Esophagus (tissue), 2 donors: ENCODE measurements around the gene COLEC11. TPM values are rescaled to one million over a fixed set of nuclear protein-coding genes. Genes with fewer than 3 reads are reported as not detected.
"Not testable (repeated sequence)": the region's sequence is repeated elsewhere in the genome, so short reads cannot be mapped to it uniquely, and the experiment has no call there.

ENCODE experiments used
- H3K27ac ChIP-seq, 2 donors: one replicate each; pipeline ENCODE4 v1.5.1; 2013; ENCODE audit warnings: low read depth in 2 of 2, mild to moderate bottlenecking in 2 of 2, inconsistent platforms in 1 of 2, low read length in 1 of 2, moderate library complexity in 1 of 2
- H3K27me3 ChIP-seq, 2 donors: one replicate each; pipeline ENCODE4 v1.6.1; 2013; ENCODE audit warnings: low read length in 2 of 2, control low read depth in 1 of 2, mild to moderate bottlenecking in 1 of 2; ENCODE audit not compliant: insufficient read depth in 2 of 2, control insufficient read depth in 1 of 2
- H3K36me3 ChIP-seq, 2 donors: one replicate each; pipeline ENCODE4 v1.6.1; 2013; ENCODE audit warnings: low read length in 1 of 2; ENCODE audit not compliant: control insufficient read depth in 2 of 2, insufficient read depth in 2 of 2
- H3K4me1 ChIP-seq, 2 donors: one replicate each; pipeline ENCODE4 v1.6.1; 2013; ENCODE audit warnings: low read length in 1 of 2; ENCODE audit not compliant: control insufficient read depth in 2 of 2, insufficient read depth in 2 of 2
- H3K4me3 ChIP-seq, 2 donors: one replicate each; pipeline ENCODE4 v1.5.1; 2013; ENCODE audit warnings: low read length in 2 of 2, mild to moderate bottlenecking in 2 of 2, low read depth in 1 of 2, moderate library complexity in 1 of 2
- H3K9me3 ChIP-seq, 2 donors: one replicate each; pipeline ENCODE4 v1.6.1; 2013; ENCODE audit warnings: mild to moderate bottlenecking in 2 of 2, low read depth in 1 of 2, low read length in 1 of 2, moderate library complexity in 1 of 2; ENCODE audit not compliant: control insufficient read depth in 2 of 2, insufficient read depth in 1 of 2
- WGBS, 2 donors: extraction: QIAGEN DNeasy Blood & Tissue Kit; methylation state at CpG; one replicate each; pipeline ENCODE4 v1.1.7; 2013; 5-methylcytosine and 5-hydroxymethylcytosine counted together
- polyA plus RNA-seq, 2 donors: library from polyadenylated mRNA; stranded (reverse); fragments of 200-250 nt; gene quantifications; one replicate each; pipeline ENCODE4 v1.2.3, GENCODE V29; 2013
- donor health status: healthy with polysubstance abuse.
- donor health status: Bipolar disorder and iron deficiency.

Gene COLEC11
- polyA plus RNA-seq, 2 donors, result 0.43 to 1.3 TPM

DNA sequence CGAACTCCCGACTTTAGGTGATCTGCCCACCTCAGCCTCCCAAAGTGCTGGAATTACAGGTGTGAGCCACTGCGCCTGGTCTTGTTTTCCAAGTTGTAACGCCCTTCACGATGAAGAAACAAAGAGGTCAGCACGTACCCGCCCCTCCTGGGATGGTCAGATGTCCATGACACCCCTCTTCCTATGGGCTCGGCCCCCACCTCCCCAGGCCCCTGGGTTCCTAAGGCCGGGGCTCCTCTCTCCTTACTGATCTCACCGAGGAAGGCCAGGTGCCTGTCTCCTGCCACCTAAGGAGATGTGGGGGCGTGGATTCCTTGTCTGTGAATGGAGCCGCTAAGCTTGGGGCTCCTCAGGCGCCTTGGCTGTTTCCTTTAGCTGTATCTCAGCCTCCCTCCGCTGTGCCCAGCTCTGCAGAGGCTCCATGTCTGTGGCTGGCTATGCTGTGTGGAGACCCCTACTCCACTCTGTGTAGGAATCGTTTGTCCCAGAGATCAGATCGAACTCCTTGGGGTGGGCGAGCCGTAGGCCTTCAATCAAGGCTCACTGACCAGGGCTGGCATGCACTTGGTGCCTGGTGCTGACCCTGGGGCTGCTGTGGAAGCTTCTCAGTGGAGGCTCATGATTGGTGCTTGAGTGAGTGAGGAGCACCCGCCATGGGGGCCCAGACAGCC is 8.8 kb downstream of the COLEC11 start:
- Histone ChIP-seq H3K27me3 (no peaks in the 10 kb centered on the region), H3K4me3 (no peak overlapping the region), H3K9me3 (no peaks in the 10 kb centered on the region), H3K36me3 (no peaks in the 10 kb centered on the region), H3K27ac (no peak overlapping the region), H3K4me1 (no peaks in the 10 kb centered on the region)
- 88 to 90% methylated on average over 19 of the region's 19 CpGs for WGBS, 2 donors

DNA sequence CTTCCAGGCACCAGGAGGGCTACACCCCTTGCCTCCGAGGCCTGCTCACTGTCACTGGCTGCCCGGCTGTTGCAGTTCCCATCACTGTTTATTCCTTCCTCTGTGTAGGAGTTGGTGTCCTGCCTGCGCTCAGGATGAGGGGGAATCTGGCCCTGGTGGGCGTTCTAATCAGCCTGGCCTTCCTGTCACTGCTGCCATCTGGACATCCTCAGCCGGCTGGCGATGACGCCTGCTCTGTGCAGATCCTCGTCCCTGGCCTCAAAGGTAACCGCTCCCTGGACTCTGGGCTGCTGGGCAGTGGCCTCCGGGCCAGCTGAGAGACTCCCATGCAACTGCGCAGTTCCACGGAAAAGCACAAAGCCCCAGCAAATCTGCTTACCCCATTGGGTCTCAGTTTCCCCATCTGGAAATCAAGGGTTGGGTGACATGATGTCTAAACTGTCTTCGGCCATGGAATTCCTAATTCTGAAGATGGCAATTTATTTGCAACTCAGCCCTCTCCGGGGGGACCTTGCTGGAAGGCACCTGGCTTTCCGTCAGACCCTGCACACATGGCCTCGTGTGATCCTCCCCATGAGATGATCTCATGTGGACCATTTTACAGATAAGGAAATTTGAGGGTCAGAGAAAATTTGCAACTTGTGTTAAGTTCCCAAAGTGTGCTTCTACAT is 9.4 kb downstream of the COLEC11 start:
- Histone ChIP-seq H3K27me3 (no peaks in the 10 kb centered on the region), H3K9me3 (no peaks in the 10 kb centered on the region), H3K4me3 (no peak overlapping the region), H3K36me3 (no peaks in the 10 kb centered on the region), H3K4me1 (no peaks in the 10 kb centered on the region), H3K27ac (no peak overlapping the region)
- WGBS, 2 donors, result 86 to 89% methylated on average over 16 of the region's 16 CpGs

DNA sequence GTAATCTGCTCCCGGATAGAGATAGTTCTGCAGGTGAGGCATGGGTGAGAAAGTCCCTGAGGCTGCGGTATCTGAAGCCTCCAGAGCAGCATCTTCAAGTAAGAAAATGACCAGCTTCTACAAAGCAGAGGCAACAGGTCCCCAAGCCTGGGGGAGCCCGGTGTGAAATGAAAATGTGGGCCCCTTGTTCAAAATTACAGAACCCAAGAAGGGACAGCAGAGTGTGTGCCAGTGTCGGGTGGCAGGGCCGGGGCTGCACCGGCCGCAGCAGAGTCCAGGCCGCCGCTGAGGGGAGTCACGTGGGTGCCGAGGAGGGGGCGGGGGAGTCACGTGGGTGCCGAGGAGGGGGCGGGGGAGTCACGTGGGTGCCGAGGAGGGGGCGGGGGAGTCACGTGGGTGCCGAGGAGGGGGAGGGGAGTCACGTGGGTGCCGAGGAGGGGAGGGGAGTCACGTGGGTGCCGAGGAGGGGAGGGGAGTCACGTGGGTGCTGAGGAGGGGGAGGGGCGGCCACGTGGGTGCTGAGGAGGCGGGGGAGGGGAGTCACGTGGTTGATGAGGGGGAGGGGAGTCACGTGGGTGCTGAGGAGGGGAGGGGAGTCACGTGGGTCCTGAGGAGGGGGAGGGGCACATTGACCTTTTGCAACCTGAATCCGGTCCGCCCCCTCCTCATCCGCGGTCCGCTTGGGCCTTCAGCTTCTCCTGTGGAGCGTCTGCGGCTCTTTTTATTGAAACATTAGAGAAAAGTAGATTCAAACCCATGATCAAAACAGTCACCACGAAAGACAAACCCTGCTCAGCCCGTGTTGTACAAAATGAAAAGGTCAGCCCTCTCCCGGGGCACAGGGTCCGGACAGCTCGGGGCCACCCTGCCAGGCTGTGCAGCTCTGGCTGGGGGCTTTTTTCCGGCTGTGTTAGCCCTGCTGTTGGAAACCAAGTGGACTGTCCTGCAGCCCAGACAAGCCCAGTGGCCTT is 10.4 kb downstream of the COLEC11 start:
- 49 to 56% methylated on average over 30 to 44 of the region's 44 CpGs for WGBS, 2 donors
- H3K4me1 ChIP-seq, result no peaks in the 10 kb centered on the region
- H3K36me3 ChIP-seq, result no peaks in the 10 kb centered on the region
- no peak overlapping the region for H3K4me3 ChIP-seq
- H3K9me3 ChIP-seq, result no peaks in the 10 kb centered on the region
- no peaks in the 10 kb centered on the region for H3K27me3 ChIP-seq
- peak overlapping the region in 1 of 2 donors; percentile 54 for H3K27ac ChIP-seq

DNA sequence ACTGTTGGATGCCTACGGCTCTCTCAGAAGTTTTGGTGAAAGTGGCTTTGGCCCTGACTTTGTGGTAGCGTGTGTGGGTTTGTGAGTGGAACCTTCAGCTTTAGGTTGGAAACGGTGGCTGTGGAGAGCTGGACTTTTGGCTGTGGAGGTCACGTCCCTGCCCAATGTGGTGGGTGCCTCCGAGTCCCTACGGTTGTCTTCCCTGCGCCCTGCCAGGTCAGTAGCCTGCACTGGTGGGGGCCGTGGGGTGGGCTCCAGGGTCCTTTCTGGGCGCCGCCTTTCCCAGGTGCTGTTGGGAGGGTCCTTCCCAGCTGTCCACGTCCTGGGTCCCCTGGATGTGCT is 11.1 kb downstream of the COLEC11 start:
- H3K9me3 ChIP-seq, result no peaks in the 10 kb centered on the region
- H3K36me3 ChIP-seq, result no peaks in the 10 kb centered on the region
- no peaks in the 10 kb centered on the region for H3K27me3 ChIP-seq
- H3K27ac ChIP-seq, result peak overlapping the region in 1 of 2 donors; percentile 54
- H3K4me1 ChIP-seq, result no peaks in the 10 kb centered on the region
- WGBS, 2 donors, result 85 to 89% methylated on average over 11 of the region's 11 CpGs
- no peak overlapping the region for H3K4me3 ChIP-seq

DNA sequence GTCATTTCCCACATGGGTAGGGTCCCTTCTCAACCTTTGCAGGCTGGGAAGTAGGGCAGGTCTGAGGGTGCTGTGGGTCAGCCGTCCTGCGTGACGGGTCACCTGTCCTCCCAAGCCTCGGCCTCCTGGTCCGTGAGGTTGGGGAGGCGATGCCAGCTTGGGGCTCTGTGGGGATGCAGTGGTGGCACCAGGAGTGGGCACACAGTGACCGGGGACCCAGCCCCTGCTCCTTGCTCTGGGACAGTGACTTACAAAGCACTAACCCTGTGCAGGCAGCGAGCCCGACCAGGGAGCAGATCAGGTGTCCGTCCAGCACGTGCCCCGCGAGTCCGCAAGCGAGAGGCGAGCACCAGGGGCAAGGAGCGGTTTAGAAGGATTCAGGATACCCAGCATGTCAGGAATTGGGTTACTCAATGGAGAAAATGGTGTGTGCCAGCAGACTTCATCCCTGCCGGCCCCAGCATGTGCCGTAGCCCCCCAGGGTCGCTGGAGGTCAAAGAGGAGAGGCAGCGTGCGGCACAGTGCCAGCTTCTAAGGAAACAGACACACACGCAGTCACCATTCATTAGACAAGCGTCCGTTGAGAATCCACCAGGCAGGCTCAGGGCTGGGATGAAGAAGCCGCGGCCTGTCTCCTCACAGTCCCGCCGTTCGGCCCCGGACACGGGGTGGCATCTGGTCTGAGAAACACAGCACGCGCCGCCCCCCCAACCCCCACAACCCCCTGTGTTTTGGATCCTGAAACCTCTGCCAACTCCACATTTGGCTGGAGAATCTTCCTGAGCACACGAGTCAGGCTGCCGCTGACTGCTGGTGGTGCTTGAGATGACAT is 11.7 kb downstream of the COLEC11 start:
- H3K4me1 ChIP-seq, result no peaks in the 10 kb centered on the region
- no peaks in the 10 kb centered on the region for H3K27me3 ChIP-seq
- peak overlapping the region in 1 of 2 donors; percentile 54 for H3K27ac ChIP-seq
- H3K9me3 ChIP-seq, result no peaks in the 10 kb centered on the region
- no peaks in the 10 kb centered on the region for H3K36me3 ChIP-seq
- H3K4me3 ChIP-seq, result no peak overlapping the region
- WGBS, 2 donors, result 90% methylated on average over 37 of the region's 37 CpGs

DNA sequence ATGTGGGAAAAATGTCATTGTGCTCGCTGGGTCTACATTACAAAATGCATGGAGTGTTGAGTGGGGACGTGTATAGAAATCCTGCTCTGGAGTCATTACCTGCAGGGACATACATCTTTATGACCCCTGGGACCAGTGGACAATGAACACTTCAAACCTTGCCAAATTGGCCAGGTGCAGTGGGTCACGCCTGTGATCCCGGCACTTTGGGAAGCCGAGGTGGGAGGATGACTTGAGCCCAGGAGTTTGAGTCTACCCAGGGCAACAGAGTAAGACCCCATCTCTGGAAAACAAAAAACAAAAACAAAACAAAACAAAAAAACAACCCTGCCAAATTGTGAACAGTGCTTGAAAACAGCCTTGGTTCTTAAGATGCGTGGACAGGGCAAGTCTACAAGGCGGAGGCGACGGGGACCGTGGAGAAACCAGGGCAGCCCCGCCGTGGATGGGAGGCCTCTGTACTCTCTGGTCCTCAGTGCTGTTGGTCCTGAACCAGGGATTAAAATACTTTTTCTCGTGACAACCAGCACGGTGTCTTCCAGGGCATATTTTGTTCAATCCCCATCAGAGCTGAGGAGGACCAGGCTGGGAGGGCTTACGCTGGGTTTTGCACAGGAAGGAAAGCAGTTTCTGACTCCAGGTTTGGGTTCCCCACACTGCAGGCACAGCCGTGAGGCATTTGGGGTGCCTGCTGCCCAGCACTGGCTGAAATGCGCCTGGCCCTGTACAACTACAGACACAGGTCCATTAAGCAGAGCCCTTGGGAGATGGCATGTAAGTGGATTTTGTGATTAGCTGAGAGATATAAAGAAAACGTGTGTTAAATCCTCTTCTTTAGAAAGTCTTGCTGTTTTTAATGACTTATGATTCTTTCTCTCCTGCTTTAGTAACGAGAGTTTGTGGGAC is 13.7 kb downstream of the COLEC11 start:
- no peaks in the 10 kb centered on the region for H3K4me1 ChIP-seq
- no peaks in the 10 kb centered on the region for H3K9me3 ChIP-seq
- no peak overlapping the region for H3K27ac ChIP-seq
- H3K4me3 ChIP-seq, result no peak overlapping the region
- 79 to 80% methylated on average over 19 of the region's 19 CpGs for WGBS, 2 donors
- H3K27me3 ChIP-seq, result no peaks in the 10 kb centered on the region
- H3K36me3 ChIP-seq, result no peaks in the 10 kb centered on the region

DNA sequence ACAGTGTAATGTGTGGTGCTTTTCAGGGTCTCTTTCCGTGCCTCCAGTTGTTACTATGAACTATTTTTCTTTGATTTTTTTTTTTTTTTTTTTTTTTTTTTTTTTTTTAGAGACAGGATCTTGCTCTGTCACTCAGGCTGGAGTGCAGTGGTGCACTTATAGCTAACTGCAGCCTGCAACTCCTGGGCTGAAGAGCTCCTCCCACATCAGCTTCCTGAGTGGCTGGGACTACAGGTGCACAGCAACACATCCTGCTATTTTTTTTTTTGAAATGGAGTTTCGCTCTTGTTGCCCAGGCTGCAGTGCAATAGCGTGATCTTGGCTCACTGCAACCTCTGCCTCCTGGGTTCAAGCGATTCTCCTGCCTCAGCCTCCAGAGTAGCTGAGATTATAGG is 14.4 kb downstream of the COLEC11 start:
- H3K4me1 ChIP-seq, H3K9me3 ChIP-seq, H3K4me3 ChIP-seq, H3K36me3 ChIP-seq, H3K27ac ChIP-seq, H3K27me3 ChIP-seq: not testable (repeated sequence)
- 83 to 85% methylated on average over 4 of the region's 4 CpGs for WGBS, 2 donors

DNA sequence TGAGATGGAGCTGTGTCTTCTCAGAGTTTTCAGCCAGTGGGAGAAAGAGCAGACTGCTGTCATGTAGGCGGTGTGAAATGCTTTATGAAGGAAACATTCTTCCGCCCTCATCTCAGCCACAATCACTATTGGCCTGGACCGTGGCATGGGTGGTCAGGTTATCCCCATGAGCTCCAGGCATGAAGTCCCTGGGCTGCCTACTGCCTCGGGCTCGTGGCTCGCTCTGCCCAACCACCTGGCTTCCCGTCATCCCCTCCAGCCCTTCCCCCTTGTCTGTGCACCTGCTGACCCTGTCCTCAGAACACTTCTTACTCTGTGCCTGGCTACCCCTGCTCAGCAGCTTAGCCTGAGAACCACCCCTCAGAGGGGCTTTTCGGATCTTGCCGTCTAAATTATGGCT is 15.5 kb downstream of the COLEC11 start:
- Histone ChIP-seq H3K4me3 (no peak overlapping the region), H3K4me1 (no peaks in the 10 kb centered on the region), H3K27me3 (no peaks in the 10 kb centered on the region), H3K36me3 (no peaks in the 10 kb centered on the region), H3K9me3 (no peaks in the 10 kb centered on the region), H3K27ac (no peak overlapping the region)
- 86 to 90% methylated on average over 9 of the region's 9 CpGs for WGBS, 2 donors
